GM18520 (cell line): ENCODE data around the gene PTGFR.

Source experiments
- ATAC-seq: cut with Tn5 transposase; IDR thresholded peaks from one replicate; pipeline ENCODE4 v1.9.1; 2021; ENCODE audit not compliant: unreplicated experiment

Gene PTGFR

GRCh38 chr1:78490861-78491450, at the start of gene PTGFR:
Gene PTGFR (plus strand): TSS chr1:78490974. CDS start chr1:78492744, 1,770 bp downstream.
- no peak for ATAC-seq

- no peak for ATAC-seq
These were observed 48.9 kb upstream of the PTGFR start for GRCh38 chr1:78441921-78442320.

- ATAC-seq, result no peak
These were observed 43.7 kb upstream of the PTGFR start for GRCh38 chr1:78447086-78447485.

GRCh38 chr1:78464449-78464891, 26.3 kb upstream of the PTGFR start:
- ATAC-seq, result no peak

- ATAC-seq, result no peak
These were observed 25.6 kb upstream of the PTGFR start for GRCh38 chr1:78465143-78465542.

GRCh38 chr1:78468521-78468920, 22.3 kb upstream of the PTGFR start:
- ATAC-seq, result no peak

- ATAC-seq, result no peak
These were observed 21.2 kb upstream of the PTGFR start for GRCh38 chr1:78469576-78469975.

GRCh38 chr1:78471890-78472620, 18.7 kb upstream of the PTGFR start:
- ATAC-seq, result no peak

- no peak for ATAC-seq
These were observed 17.8 kb upstream of the PTGFR start for GRCh38 chr1:78472851-78473496.

GRCh38 chr1:78474092-78474491, 16.7 kb upstream of the PTGFR start:
- ATAC-seq, result no peak

GRCh38 chr1:78475888-78476610, 14.7 kb upstream of the PTGFR start:
- ATAC-seq, result no peak

- ATAC-seq, result no peak
These were observed 6.9 kb upstream of the PTGFR start for GRCh38 chr1:78483903-78484302.

- ATAC-seq, result no peak
These were observed 787 bp downstream of the PTGFR start for GRCh38 chr1:78491451-78492071.

- no peak for ATAC-seq
These were observed 1.7 kb downstream of the PTGFR start for GRCh38 chr1:78492386-78492950.

GRCh38 chr1:78493451-78493850, 2.7 kb downstream of the PTGFR start:
- ATAC-seq, result no peak

GRCh38 chr1:78497201-78497600, 6.4 kb downstream of the PTGFR start:
- no peak for ATAC-seq

GRCh38 chr1:78500529-78500928, 9.8 kb downstream of the PTGFR start:
- no peak for ATAC-seq

- ATAC-seq, result no peak
These were observed 10.4 kb downstream of the PTGFR start for GRCh38 chr1:78501203-78501602.

GRCh38 chr1:78511334-78511733, 20.6 kb downstream of the PTGFR start:
- ATAC-seq, result no peak

- no peak for ATAC-seq
These were observed 25.9 kb downstream of the PTGFR start for GRCh38 chr1:78516716-78517115.

- no peak for ATAC-seq
These were observed 28.7 kb downstream of the PTGFR start for GRCh38 chr1:78519446-78519845.
